Fibroblast of skin of abdomen (primary cell): ENCODE results near the gene ATPAF2.

Source experiments
- DNase-seq: peaks from one replicate; pipeline ENCODE4 v3.0.0-alpha.2; 2013

The ATPAF2 gene

DNA sequence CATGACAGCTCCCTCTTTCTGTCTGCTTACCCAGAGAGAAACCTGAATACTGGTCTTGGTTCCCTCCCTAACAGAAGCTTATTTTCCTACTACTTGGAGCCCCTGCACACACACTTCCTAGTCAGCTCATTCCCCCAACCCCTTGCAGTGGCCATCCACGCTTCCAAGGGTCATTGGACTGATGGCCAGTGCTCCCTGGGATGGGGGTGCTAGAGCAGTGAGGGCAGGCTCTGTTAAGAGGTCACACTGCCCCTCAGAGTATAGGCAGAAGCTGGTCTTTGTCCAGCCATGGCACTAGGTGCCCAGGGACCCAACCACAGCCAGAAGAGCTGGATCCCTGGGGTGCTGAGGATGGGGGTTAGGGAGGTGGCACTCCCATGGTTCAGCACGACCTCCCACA is 53.8 kb downstream of the ATPAF2 start:
- no peak for DNase-seq

GRCh38 chr17:17983776-17984175 is 55.2 kb downstream of the ATPAF2 start:
- no peak for DNase-seq

GRCh38 chr17:17983376-17983775 is 55.6 kb downstream of the ATPAF2 start:
- no peak for DNase-seq

GRCh38 chr17:17982801-17983200 is 56.2 kb downstream of the ATPAF2 start:
- no peak for DNase-seq

DNA sequence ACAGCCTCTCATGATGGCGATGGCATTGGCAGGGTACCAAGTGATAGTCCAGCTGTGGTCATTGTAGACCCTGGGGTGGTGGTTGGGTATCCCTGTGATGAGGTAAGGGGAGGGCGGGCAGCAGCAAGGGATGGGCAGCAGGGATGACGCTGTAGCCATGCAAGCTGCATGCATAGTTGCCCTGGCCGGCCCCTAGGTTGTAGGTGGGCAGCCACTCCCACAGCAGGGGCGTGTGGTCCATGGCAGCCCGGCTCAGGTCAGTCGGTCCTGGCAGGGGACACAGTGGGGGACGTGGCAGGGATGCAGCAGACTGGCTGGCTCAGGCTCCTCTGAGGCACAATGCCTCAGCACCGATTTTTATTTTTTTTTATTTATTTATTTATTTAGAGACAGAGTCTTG is 57.6 kb downstream of the ATPAF2 start:
- DNase-seq: no peak

DNA sequence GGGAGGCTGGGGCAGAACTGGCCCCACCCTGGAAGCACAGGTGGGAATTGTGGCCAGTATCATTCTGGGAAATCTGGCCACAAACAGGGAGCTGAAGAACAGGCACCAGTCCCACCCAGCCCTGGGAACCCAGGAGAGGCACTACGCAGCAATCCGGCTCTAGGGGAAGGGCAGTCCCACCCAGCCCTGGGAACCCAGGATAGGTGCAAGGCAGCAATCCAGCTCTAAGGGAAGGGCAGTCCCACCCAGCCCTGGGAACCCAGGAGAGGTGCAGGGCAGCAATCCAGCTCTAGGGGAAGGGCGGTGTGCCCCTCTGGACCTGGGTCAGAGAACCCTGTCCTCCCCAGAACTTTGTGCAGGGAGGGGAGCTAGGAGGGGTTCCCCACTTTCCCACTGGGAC is 59.2 kb downstream of the ATPAF2 start:
- DNase-seq: no peak

DNA sequence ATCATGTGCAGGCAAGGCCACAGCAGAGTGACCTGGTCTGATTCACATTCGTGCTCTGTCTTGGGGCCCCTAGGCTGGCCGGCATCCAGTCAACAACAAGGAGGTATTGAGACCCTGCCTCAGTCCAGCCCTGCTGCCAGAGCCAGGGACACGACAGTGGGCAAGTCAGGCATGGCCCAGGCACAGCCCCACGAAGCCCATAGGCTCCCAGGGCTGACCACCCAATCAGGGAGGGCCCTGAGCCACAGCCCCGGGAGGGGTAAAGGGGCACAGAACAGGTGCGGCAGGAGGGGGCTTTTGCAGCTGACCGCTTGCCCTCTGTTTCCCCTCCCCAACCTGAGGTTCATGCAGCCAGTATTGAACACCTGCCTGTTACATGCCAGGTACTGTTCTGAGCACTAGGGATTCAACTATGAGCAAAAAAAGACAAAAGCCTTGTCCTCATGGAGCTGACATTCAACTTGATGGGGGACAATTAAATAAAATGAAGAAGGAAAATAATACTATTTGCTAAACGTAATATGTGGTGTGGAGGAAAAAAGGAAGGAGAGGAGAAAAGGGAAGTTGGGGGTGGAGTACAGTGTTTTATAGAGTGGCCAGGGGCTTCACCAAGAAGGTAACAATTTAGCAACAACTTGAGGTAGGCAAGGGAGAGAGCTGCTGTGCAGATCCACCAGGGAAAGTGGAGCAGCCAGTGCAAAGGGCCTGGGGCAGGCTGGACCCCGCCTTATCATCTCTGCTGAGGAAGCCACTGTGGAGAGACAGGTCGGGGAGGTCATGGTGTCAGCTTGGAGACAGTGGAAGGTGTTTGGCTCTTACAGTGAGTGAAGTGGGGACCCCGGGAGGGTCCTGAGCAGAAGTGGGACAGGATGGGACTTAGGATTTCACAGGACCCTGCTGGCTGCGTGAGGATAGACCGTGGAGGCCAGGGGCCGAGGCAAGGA is 60.2 kb downstream of the ATPAF2 start:
- DNase-seq: no peak

- DNase-seq: no peak
Observed at GRCh38 chr17:17976931-17977570, 61.9 kb downstream of the ATPAF2 start.

- no peak for DNase-seq
Observed at GRCh38 chr17:17975436-17975835, 63.5 kb downstream of the ATPAF2 start.

- no peak for DNase-seq
Observed at GRCh38 chr17:17972952-17973254, 66.1 kb downstream of the ATPAF2 start.

GRCh38 chr17:17972126-17972951 is 66.6 kb downstream of the ATPAF2 start, which contains the start of the genes DRC3 and TOM1L2:
Gene DRC3, plus strand, starts transcription at chr17:17972862. Its CDS starts 4,737 bp downstream, at chr17:17977599.
Gene TOM1L2, minus strand, starts transcription at chr17:17972400. Its CDS starts 87 bp downstream, at chr17:17972313.
- peak; percentile 100 for DNase-seq

GRCh38 chr17:17971431-17972125 is 67.4 kb downstream of the ATPAF2 start:
- no peak for DNase-seq

- no peak for DNase-seq
Observed at GRCh38 chr17:17970699-17971430, 68.1 kb downstream of the ATPAF2 start.
